H54 (cell line): ENCODE results near the gene FAM107B.

Experiments
- DNase-seq: peaks from one replicate; pipeline ENCODE4 v3.0.0; 2011; ENCODE audit warnings: low spot score, mixed read lengths; ENCODE audit not compliant: insufficient read length
- FAIRE-seq: peaks from 3 replicates; lab custom pipeline; 2011; peaks lifted over from hg19 to GRCh38; lab: Jason Lieb, UNC
- POLR2A ChIP-seq: IDR thresholded peaks from 2 replicates; pipeline ENCODE4 v1.6.1; 2011; ENCODE audit warnings: low read depth, mild to moderate bottlenecking, low read length

Gene FAM107B

GRCh38 chr10:14541379-14541778 lies 233.3 kb downstream of the FAM107B start:
- no peak for TF ChIP-seq POLR2A
- no peak for FAIRE-seq
- DNase-seq: no peak

GRCh38 chr10:14540611-14541010 lies 234.1 kb downstream of the FAM107B start:
- TF ChIP-seq POLR2A: no peak
- FAIRE-seq (no peak), DNase-seq (no peak)

- FAIRE-seq: no peak
- DNase-seq: no peak
- no peak for TF ChIP-seq POLR2A
These were observed 234.6 kb downstream of the FAM107B start for GRCh38 chr10:14540062-14540461.

- FAIRE-seq (no peak), DNase-seq (no peak)
- TF ChIP-seq POLR2A: no peak
These were observed 235.5 kb downstream of the FAM107B start for GRCh38 chr10:14539176-14539575.

- DNase-seq: peak; percentile 36
- peak; percentile 67 for FAIRE-seq
- TF ChIP-seq POLR2A: no peak
These were observed 238.2 kb downstream of the FAM107B start for GRCh38 chr10:14536241-14537213.

GRCh38 chr10:14535457-14536130 lies 239.1 kb downstream of the FAM107B start:
- DNase-seq: no peak
- no peak for FAIRE-seq

GRCh38 chr10:14534152-14534551 lies 240.5 kb downstream of the FAM107B start:
- TF ChIP-seq POLR2A: no peak
- FAIRE-seq: no peak
- no peak for DNase-seq

More at GRCh38 chr10:14535457-14536130, 239.1 kb downstream of the FAM107B start:
- TF ChIP-seq POLR2A: no peak

GRCh38 chr10:14533295-14533694 lies 241.4 kb downstream of the FAM107B start:
- FAIRE-seq (no peak), DNase-seq (no peak)
- TF ChIP-seq POLR2A: no peak

- FAIRE-seq (no peak), DNase-seq (no peak)
- TF ChIP-seq POLR2A: no peak
These were observed 242.0 kb downstream of the FAM107B start for GRCh38 chr10:14532473-14533251.

- no peak for DNase-seq
- FAIRE-seq: no peak
- TF ChIP-seq POLR2A: no peak
These were observed 242.7 kb downstream of the FAM107B start for GRCh38 chr10:14531974-14532373.

- no peak for FAIRE-seq
- no peak for TF ChIP-seq POLR2A
- no peak for DNase-seq
These were observed 244.2 kb downstream of the FAM107B start for GRCh38 chr10:14530465-14530864.

GRCh38 chr10:14529351-14529750 lies 245.3 kb downstream of the FAM107B start:
- no peak for DNase-seq
- TF ChIP-seq POLR2A: no peak
- FAIRE-seq: no peak

- TF ChIP-seq POLR2A: no peak
- DNase-seq (no peak), FAIRE-seq (no peak)
These were observed 246.2 kb downstream of the FAM107B start for GRCh38 chr10:14528450-14528849.
